Measurements from ENCODE around the gene TRPM4.
"Not testable (repeated sequence)": the region's sequence is repeated elsewhere in the genome, so short reads cannot be mapped to it uniquely, and the experiment has no call there.

The TRPM4 gene

DNA sequence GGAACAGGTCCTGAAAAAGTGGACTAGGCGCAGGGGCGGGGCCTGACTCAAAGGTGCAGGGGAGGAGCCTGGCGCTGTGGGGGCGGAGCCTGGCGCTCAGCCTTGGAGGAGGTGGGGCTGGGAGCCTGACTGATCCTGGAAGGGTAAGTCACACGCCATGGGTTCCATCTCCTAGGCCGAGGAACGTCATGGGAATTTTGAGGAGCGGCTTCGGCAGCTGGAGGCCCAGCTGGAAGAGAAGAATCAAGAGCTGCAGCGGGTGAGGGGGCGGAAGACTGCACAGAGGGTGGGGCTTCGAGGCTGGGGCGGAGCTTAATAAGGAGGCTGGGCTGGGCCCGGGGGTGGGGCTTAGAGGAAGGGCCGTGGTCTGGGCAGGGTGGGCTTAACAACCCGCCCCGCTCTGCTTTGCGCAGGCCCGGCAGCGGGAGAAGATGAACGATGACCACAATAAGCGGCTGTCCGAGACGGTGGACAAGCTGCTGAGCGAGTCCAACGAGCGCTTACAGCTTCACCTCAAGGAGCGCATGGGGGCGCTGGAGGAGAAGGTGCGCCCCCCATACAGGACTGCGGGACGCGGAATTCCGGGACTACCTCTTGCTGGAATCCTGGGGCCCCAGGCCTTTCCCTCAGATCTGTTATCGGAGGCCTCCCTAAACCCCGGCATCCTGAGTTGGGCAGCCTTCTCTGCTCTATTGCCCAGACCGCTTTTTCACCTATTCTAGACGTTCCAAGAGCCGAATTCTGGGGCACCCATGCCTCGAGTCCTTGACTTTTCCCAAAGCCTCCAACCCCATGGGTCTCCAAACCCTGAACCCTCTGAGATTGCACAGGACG is 23.8 kb upstream of the TRPM4 start:
- H3K27me3 Mint-ChIP-seq = peaks cover 28% of the 10 kb centered on the region
- no peak for DNase-seq (ENCODE audit: low spot score in 2 of 2)
- H3K36me3 Mint-ChIP-seq = peaks cover 4% of the 10 kb centered on the region
- no peaks in the 10 kb centered on the region for H3K9me3 Mint-ChIP-seq
- ATAC-seq (ENCODE audit: low read depth) = peak; percentile 55
- no peak overlapping the region for H3K27ac Mint-ChIP-seq
- H3K4me1 Mint-ChIP-seq = peaks cover 7% of the 10 kb centered on the region
- H3K4me3 Mint-ChIP-seq = peak overlapping the region; percentile 21

- H3K36me3 Mint-ChIP-seq = peaks cover 4% of the 10 kb centered on the region
- no peak for ATAC-seq (ENCODE audit: low read depth)
- H3K4me1 Mint-ChIP-seq = peaks cover 7% of the 10 kb centered on the region
- H3K9me3 Mint-ChIP-seq = no peaks in the 10 kb centered on the region
- H3K4me3 Mint-ChIP-seq = no peak overlapping the region
- DNase-seq (ENCODE audit: low spot score in 2 of 2) = no peak
- H3K27me3 Mint-ChIP-seq = peaks cover 28% of the 10 kb centered on the region
- H3K27ac Mint-ChIP-seq = no peak overlapping the region
Measured at GRCh38 chr19:49135686-49136085, 21.9 kb upstream of the TRPM4 start.

DNA sequence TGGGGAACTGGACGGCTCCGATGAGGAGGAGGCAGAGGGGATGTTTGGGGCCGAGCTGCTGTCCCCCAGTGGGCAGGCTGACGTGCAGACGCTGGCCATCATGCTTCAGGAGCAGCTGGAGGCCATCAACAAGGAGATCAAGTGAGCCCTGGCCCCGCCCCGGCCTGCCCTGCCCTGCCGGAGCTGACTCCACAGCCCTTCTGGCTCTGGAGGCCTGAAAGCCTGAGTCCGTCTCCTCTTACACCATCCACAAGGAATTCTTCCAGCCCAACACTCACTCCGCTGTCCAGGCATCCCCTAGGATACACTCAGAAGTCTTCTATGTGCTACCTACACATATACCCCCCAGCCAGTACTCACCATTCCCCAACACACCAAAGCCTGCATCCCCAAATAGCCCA is 20.8 kb upstream of the TRPM4 start:
- peaks cover 6% of the 10 kb centered on the region for H3K36me3 Mint-ChIP-seq
- H3K4me3 Mint-ChIP-seq = no peak overlapping the region
- peaks cover 11% of the 10 kb centered on the region for H3K4me1 Mint-ChIP-seq
- H3K9me3 Mint-ChIP-seq = no peaks in the 10 kb centered on the region
- DNase-seq (ENCODE audit: low spot score in 2 of 2) = no peak
- no peak for ATAC-seq (ENCODE audit: low read depth)
- no peak overlapping the region for H3K27ac Mint-ChIP-seq
- peaks cover 32% of the 10 kb centered on the region for H3K27me3 Mint-ChIP-seq

GRCh38 chr19:49140951-49141350 is 16.6 kb upstream of the TRPM4 start:
- H3K4me1 Mint-ChIP-seq = peaks cover 16% of the 10 kb centered on the region
- H3K27ac Mint-ChIP-seq = no peak overlapping the region
- no peaks in the 10 kb centered on the region for H3K9me3 Mint-ChIP-seq
- peaks cover 34% of the 10 kb centered on the region for H3K27me3 Mint-ChIP-seq
- DNase-seq (ENCODE audit: low spot score in 2 of 2) = no peak
- peaks cover 6% of the 10 kb centered on the region for H3K36me3 Mint-ChIP-seq
- ATAC-seq (ENCODE audit: low read depth) = no peak
- no peak overlapping the region for H3K4me3 Mint-ChIP-seq

- Mint-ChIP-seq H3K4me3 (no peak overlapping the region), H3K9me3 (no peaks in the 10 kb centered on the region), H3K4me1 (peaks cover 16% of the 10 kb centered on the region), H3K27ac (no peak overlapping the region), H3K27me3 (peaks cover 33% of the 10 kb centered on the region), H3K36me3 (peaks cover 6% of the 10 kb centered on the region)
- ATAC-seq (ENCODE audit: low read depth) = no peak
- no peak for DNase-seq (ENCODE audit: low spot score in 2 of 2)
Measured at GRCh38 chr19:49141352-49141751, 16.2 kb upstream of the TRPM4 start.

GRCh38 chr19:49142866-49143335 is 14.7 kb upstream of the TRPM4 start:
- Mint-ChIP-seq H3K9me3 (no peaks in the 10 kb centered on the region), H3K36me3 (peaks cover 4% of the 10 kb centered on the region), H3K27ac (no peak overlapping the region), H3K4me1 (peaks cover 16% of the 10 kb centered on the region), H3K27me3 (peaks cover 34% of the 10 kb centered on the region), H3K4me3 (peak overlapping the region; percentile 72)
- ATAC-seq (ENCODE audit: low read depth) (peak; percentile 74), DNase-seq (ENCODE audit: low spot score in 2 of 2) (no peak)

DNA sequence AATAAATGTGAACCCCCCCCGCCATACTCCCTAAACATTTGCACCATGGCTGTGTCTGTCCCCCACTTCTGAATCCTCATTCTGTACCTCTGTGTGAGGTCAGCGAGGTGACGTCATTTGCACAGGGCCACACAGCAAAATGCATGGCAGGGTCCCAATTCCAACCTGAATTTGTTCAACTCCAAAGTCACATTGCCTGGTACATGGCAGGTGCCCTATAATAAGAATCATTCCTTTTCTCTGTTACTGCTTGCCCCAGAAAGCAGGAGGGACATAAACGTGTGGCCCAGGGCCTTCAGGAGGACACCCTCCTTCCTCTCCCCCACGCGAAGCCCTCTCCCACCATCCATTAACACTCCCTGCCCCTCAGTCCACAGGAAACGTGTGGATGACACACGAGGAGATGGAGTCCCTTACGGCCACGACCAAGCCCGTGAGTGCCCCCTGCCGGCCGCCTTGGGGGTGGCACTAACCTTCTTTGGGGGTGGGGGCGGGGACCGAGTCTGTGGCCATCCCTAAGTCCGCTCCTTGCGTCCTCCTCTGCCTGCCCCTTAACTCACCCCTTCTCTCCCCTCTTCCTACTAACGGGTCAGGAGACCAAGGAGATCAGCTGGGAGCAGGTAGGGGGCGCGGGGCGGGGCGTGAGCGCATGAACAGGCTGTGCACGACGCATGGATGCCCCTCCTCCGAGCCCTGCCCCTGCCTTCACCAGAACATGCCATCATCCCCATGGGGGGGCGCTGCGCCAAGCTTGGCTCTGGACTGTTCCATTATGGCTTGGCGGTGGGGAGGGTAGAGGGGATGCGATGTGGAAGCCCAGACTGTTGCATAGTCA is 11.8 kb upstream of the TRPM4 start:
- peaks cover 41% of the 10 kb centered on the region for H3K27me3 Mint-ChIP-seq

GRCh38 chr19:49146408-49146770 is 11.2 kb upstream of the TRPM4 start:
- H3K4me3 Mint-ChIP-seq; H3K9me3 Mint-ChIP-seq; ATAC-seq (ENCODE audit: low read depth); DNase-seq (ENCODE audit: low spot score in 2 of 2); H3K27ac Mint-ChIP-seq; H3K36me3 Mint-ChIP-seq: not testable (repeated sequence)
- H3K27me3 Mint-ChIP-seq = peaks cover 38% of the 10 kb centered on the region
- H3K4me1 Mint-ChIP-seq = peaks cover 18% of the 10 kb centered on the region

More for the DNA sequence above, 11.8 kb upstream of the TRPM4 start:
- Mint-ChIP-seq H3K4me3 (no peak overlapping the region), H3K36me3 (peaks cover 4% of the 10 kb centered on the region), H3K4me1 (peaks cover 20% of the 10 kb centered on the region), H3K9me3 (no peaks in the 10 kb centered on the region), H3K27ac (no peak overlapping the region)
- ATAC-seq (ENCODE audit: low read depth) = peak; percentile 46
- DNase-seq (ENCODE audit: low spot score in 2 of 2) = peak; percentile 68 to 80

- H3K27me3 Mint-ChIP-seq = peaks cover 35% of the 10 kb centered on the region
- peak overlapping the region; percentile 7 for H3K27ac Mint-ChIP-seq
- H3K4me1 Mint-ChIP-seq = peaks cover 11% of the 10 kb centered on the region
- ATAC-seq (ENCODE audit: low read depth) = no peak
- no peaks in the 10 kb centered on the region for H3K36me3 Mint-ChIP-seq
- no peaks in the 10 kb centered on the region for H3K9me3 Mint-ChIP-seq
- H3K4me3 Mint-ChIP-seq = peak overlapping the region; percentile 62
- no peak for DNase-seq (ENCODE audit: low spot score in 2 of 2)
Measured at GRCh38 chr19:49148044-49148682, 9.4 kb upstream of the TRPM4 start.

DNA sequence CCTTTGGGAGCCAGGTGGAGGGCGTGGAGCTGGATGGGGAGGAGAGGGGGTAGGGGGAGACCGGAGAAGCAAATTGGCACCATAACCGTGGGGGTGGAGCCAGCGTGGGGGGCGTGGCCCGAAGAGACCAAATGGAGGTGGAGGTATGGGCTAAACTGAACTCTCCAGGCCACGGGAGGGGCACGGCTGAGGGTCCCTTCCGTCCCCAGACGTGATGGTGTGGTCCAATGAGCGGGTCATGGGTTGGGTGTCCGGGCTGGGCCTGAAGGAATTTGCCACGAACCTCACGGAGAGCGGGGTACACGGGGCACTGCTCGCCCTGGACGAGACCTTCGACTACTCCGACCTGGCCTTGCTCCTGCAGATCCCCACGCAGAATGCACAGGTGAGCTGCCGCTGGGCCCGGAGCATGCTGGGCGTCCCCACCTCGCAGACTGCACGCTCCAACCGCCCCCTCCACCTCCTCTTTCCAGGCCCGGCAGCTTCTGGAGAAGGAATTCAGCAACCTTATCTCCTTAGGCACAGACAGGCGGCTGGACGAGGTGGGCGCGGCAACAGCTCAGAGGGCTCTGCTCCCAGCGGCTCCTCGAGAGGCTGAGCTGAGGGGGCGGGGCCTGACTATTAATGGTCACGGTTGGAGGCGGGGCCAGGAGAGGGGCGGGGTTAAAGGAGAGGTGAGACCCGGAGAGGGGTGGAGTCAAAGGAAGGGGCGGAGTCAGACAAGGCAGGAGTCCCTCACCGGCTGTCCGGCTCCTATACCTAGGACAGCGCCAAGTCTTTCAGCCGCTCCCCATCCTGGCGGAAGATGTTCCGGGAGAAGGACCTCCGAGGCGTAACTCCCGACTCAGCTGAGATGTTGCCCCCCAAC is 8.6 kb upstream of the TRPM4 start:
- Mint-ChIP-seq H3K27ac (peak overlapping the region; percentile 7), H3K4me3 (peak overlapping the region; percentile 71), H3K27me3 (peaks cover 42% of the 10 kb centered on the region), H3K9me3 (peaks cover 4% of the 10 kb centered on the region), H3K4me1 (peaks cover 14% of the 10 kb centered on the region), H3K36me3 (peaks cover 3% of the 10 kb centered on the region)
- ATAC-seq (ENCODE audit: low read depth) = peak; percentile 47
- DNase-seq (ENCODE audit: low spot score in 2 of 2) = peak; percentile 67 to 73

- Mint-ChIP-seq H3K4me3 (peak overlapping the region; percentile 82), H3K27me3 (peaks cover 49% of the 10 kb centered on the region), H3K36me3 (peaks cover 4% of the 10 kb centered on the region), H3K4me1 (peaks cover 14% of the 10 kb centered on the region), H3K27ac (no peak overlapping the region), H3K9me3 (peaks cover 9% of the 10 kb centered on the region)
- ATAC-seq (ENCODE audit: low read depth) (no peak), DNase-seq (ENCODE audit: low spot score in 2 of 2) (no peak)
Measured at GRCh38 chr19:49149652-49150105, 7.9 kb upstream of the TRPM4 start.

GRCh38 chr19:49150106-49150943 is 7.3 kb upstream of the TRPM4 start:
- peaks cover 49% of the 10 kb centered on the region for H3K27me3 Mint-ChIP-seq
- no peak for DNase-seq (ENCODE audit: low spot score in 2 of 2)
- peak; percentile 26 for ATAC-seq (ENCODE audit: low read depth)
- peaks cover 14% of the 10 kb centered on the region for H3K4me1 Mint-ChIP-seq
- H3K4me3 Mint-ChIP-seq = peak overlapping the region; percentile 82
- H3K9me3 Mint-ChIP-seq = peaks cover 11% of the 10 kb centered on the region
- no peak overlapping the region for H3K27ac Mint-ChIP-seq
- peaks cover 5% of the 10 kb centered on the region for H3K36me3 Mint-ChIP-seq
